Cardiac fibroblast (primary cell): Measurements from ENCODE around the gene ELOVL5.

Source experiments
- DNase-seq, 2 donors: peaks; one replicate each; pipeline versions ENCODE4 v3.0.0 to v3.0.0-alpha.2; 2010; ENCODE audit warnings: low read depth in 2 of 2
- H3K4me3 ChIP-seq, 2 donors: replicated peaks in 1 of 2; 1 replicate in 1 of 2; 2 replicates in 1 of 2; pipeline ENCODE4 v1.5.1; 2011; ENCODE audit warnings: low read depth in 2 of 2, low read length in 2 of 2, mild to moderate bottlenecking in 2 of 2, moderate library complexity in 1 of 2
- CTCF ChIP-seq: IDR thresholded peaks from one replicate; pipeline ENCODE4 v1.5.1; 2011; ENCODE audit warnings: low read depth, mild to moderate bottlenecking, low read length, inconsistent platforms

ELOVL5 gene

GRCh38 chr6:53300656-53301551 lies 47.8 kb downstream of the ELOVL5 start:
- no peak for TF ChIP-seq CTCF
- no peak overlapping the region for H3K4me3 ChIP-seq
- DNase-seq, result peak; percentile 45 to 79

GRCh38 chr6:53299331-53300005 lies 49.3 kb downstream of the ELOVL5 start:
- TF ChIP-seq CTCF, result no peak
- H3K4me3 ChIP-seq, result no peak overlapping the region
- DNase-seq, result no peak

GRCh38 chr6:53297004-53297403 lies 51.7 kb downstream of the ELOVL5 start:
- no peak overlapping the region for H3K4me3 ChIP-seq
- no peak for TF ChIP-seq CTCF
- DNase-seq, result no peak

- peak in 1 of 2 donors; percentile 53 for DNase-seq
- no peak for TF ChIP-seq CTCF
- H3K4me3 ChIP-seq, result no peak overlapping the region
These were observed 53.6 kb downstream of the ELOVL5 start for GRCh38 chr6:53295176-53295575.

GRCh38 chr6:53294611-53295010 lies 54.1 kb downstream of the ELOVL5 start:
- DNase-seq, result no peak
- no peak overlapping the region for H3K4me3 ChIP-seq
- no peak for TF ChIP-seq CTCF

GRCh38 chr6:53294095-53294494 lies 54.7 kb downstream of the ELOVL5 start:
- peak; percentile 63 for TF ChIP-seq CTCF
- no peak overlapping the region for H3K4me3 ChIP-seq
- peak in 1 of 2 donors; percentile 25 for DNase-seq
